K562 (cell line): ENCODE measurements around the gene PDIA4. TPM values are rescaled to one million over a fixed set of nuclear protein-coding genes. Genes with fewer than 3 reads are reported as not detected.
A peak's percentile ranks its signal among the peaks of the same experiment; 100 is the strongest.

ENCODE experiments used
- ATAC-seq: fragments of 200-7000 bp; cut with Tn5 transposase; 3 replicates; pipeline ENCODE4 v1.9.1; 2020; ENCODE audit warnings: moderate library complexity
- BruUV-seq: library from RNA; stranded (reverse); fragments of 400-500 nt; replicated peaks from 2 replicates; lab custom pipeline; 2021; lab: Mats Ljungman, UMichigan
- CTCF ChIA-PET: fragments of 300-600 bp; formaldehyde crosslinking; extraction: SDS; loops from one replicate; lab custom pipeline; 2021; ENCODE audit warnings: low intra/inter-chr PET ratio; lab: Yijun Ruan, JAX
- POLR2A ChIA-PET: fragments of 300-600, 350-650 bp; sonication (Branson Sonifier 250); formaldehyde crosslinking; extraction: SDS; loops from one replicate; lab custom pipeline; 2021; ENCODE audit warnings: antibody characterized with exemption, inconsistent platforms; lab: Yijun Ruan, JAX
- DNase-seq, 4 experiments: peaks; one replicate each; pipeline versions ENCODE4 v3.0.0 to v3.0.0-alpha.2; 2011 to 2018; ENCODE audit warnings: low spot score in 3 of 4, mixed read lengths in 3 of 4; ENCODE audit errors: extremely low read depth in 1 of 4
- FAIRE-seq: peaks from 2 replicates; lab custom pipeline; 2011; peaks lifted over from hg19 to GRCh38; lab: Jason Lieb, UNC
- H2AFZ ChIP-seq: 2 replicates; pipeline ENCODE4 v1.6.0; 2011; ENCODE audit warnings: low read depth, low read length, control low read depth, inconsistent platforms
- H3K27ac ChIP-seq: fragments of 200-600 bp; 3 replicates; pipeline ENCODE4 v1.8.0; 2011; ENCODE audit warnings: low read depth, mild to moderate bottlenecking, control low read depth, inconsistent platforms, low read length, moderate library complexity, mixed read lengths; ENCODE audit errors: extremely low read depth
- H3K27me3 ChIP-seq, 2 experiments: fragments of 300-600 bp in 1 of 2; 2 replicates in 1 of 2; 3 replicates in 1 of 2; pipeline versions ENCODE4 v1.6.0 to v1.8.0; 2011; ENCODE audit warnings: inconsistent platforms in 2 of 2, low read length in 2 of 2, mild to moderate bottlenecking in 1 of 2, mixed read lengths in 1 of 2, moderate library complexity in 1 of 2; ENCODE audit not compliant: control insufficient read depth in 2 of 2, insufficient read depth in 2 of 2
- H3K36me3 ChIP-seq: fragments of 300-600 bp; 3 replicates; pipeline ENCODE4 v1.8.0; 2011; ENCODE audit warnings: mild to moderate bottlenecking, low read length, inconsistent platforms; ENCODE audit not compliant: control insufficient read depth, insufficient read depth
- H3K4me1 ChIP-seq, 2 experiments: fragments of 200-600 bp in 1 of 2; replicated peaks in 1 of 2; 2 replicates in 1 of 2; 3 replicates in 1 of 2; pipeline versions ENCODE4 v1.5.1 to v1.8.0; 2011; ENCODE audit warnings: inconsistent platforms in 2 of 2, low read length in 2 of 2, mild to moderate bottlenecking in 1 of 2, mixed read lengths in 1 of 2, moderate library complexity in 1 of 2; ENCODE audit not compliant: control insufficient read depth in 2 of 2, insufficient read depth in 2 of 2
- H3K4me2 ChIP-seq: 2 replicates; pipeline ENCODE4 v1.6.1; 2011; ENCODE audit warnings: low read length, control low read depth, inconsistent platforms, mixed read lengths; ENCODE audit not compliant: insufficient read depth
- H3K4me3 ChIP-seq: fragments of 200-600 bp; sonication (generic), shearing (Covaris generic); 2 replicates; pipeline ENCODE4 v1.5.1; 2016; ENCODE audit warnings: control low read depth, inconsistent platforms
- H3K79me2 ChIP-seq: fragments of 200-600 bp; 3 replicates; pipeline ENCODE4 v1.8.0; 2011; ENCODE audit warnings: low read length, inconsistent platforms; ENCODE audit not compliant: control insufficient read depth, insufficient read depth
- H3K9ac ChIP-seq, 2 experiments: 2 replicates each; pipeline versions ENCODE4 v1.6.0 to v1.6.1; 2011; ENCODE audit warnings: low read depth in 2 of 2, low read length in 2 of 2, control low read depth in 1 of 2, inconsistent platforms in 1 of 2, mild to moderate bottlenecking in 1 of 2, mixed read lengths in 1 of 2; ENCODE audit not compliant: insufficient read depth in 1 of 2
- H3K9me1 ChIP-seq: one replicate; pipeline ENCODE4 v1.6.0; 2011; ENCODE audit warnings: inconsistent platforms, mild to moderate bottlenecking, low read length, moderate library complexity; ENCODE audit not compliant: control insufficient read depth, insufficient read depth
- H3K9me3 ChIP-seq: replicated peaks from 2 replicates; pipeline ENCODE4 v1.5.1; 2011; ENCODE audit warnings: low read depth, low read length, inconsistent platforms; ENCODE audit not compliant: control insufficient read depth, insufficient read depth
- H4K20me1 ChIP-seq: replicated peaks from 2 replicates; pipeline ENCODE4 v1.6.1; 2011; ENCODE audit warnings: low read length, inconsistent platforms, mixed read lengths; ENCODE audit not compliant: control insufficient read depth, insufficient read depth
- C11orf30 ChIP-seq: fragments of 450-650 bp; IDR thresholded peaks from 2 replicates; pipeline ENCODE4 v1.6.1; 2016; ENCODE audit warnings: low read depth, mild to moderate bottlenecking
- FIP1L1 ChIP-seq: fragments of 200-400 bp; formaldehyde crosslinking; IDR thresholded peaks from 2 replicates; pipeline ENCODE4 v1.6.1; 2018; ENCODE audit warnings: mild to moderate bottlenecking, low read depth, low read length; ENCODE audit not compliant: poor library complexity, severe bottlenecking
- FOSL1 ChIP-seq: fragments of 200-800 bp; sonication (Bioruptor generic); conservative IDR thresholded peaks from 2 replicates; pipeline ENCODE4 v1.6.1; 2016; ENCODE audit warnings: missing genetic modification characterization, missing compliant biosample characterization
- HNRNPUL1 ChIP-seq: fragments of 200-400 bp; formaldehyde crosslinking; IDR thresholded peaks from 2 replicates; pipeline ENCODE4 v1.6.1; 2017; ENCODE audit warnings: low read length
- KDM5B ChIP-seq: fragments of 200-600 bp; sonication (generic); IDR thresholded peaks from 2 replicates; pipeline ENCODE4 v1.6.1; 2012; ENCODE audit warnings: low read depth, mild to moderate bottlenecking, moderate library complexity, low read length, control low read depth, inconsistent platforms; ENCODE audit not compliant: insufficient replicate concordance
- SREBF1 ChIP-seq: fragments of 150-350 bp; IDR thresholded peaks from 2 replicates; pipeline ENCODE4 v1.6.1; 2014; ENCODE audit warnings: antibody characterized with exemption, low read depth, low read length, borderline replicate concordance
- ZNF24 ChIP-seq: fragments of 450-650 bp; IDR thresholded peaks from 2 replicates; pipeline ENCODE4 v1.6.1; 2016
- ZNF785 ChIP-seq: fragments of 250-450 bp; sonication (Bioruptor Pico); IDR thresholded peaks from 2 replicates; pipeline ENCODE4 v1.4.0; 2020; ENCODE audit warnings: mild to moderate bottlenecking
- WGBS: fragments of 100-300 bp; shearing (Covaris generic); methylation state at CpG from one replicate; pipeline ENCODE4 v1.1.6; 2016; ENCODE audit warnings: low coverage, mixed read lengths; ENCODE audit not compliant: insufficient coverage; ENCODE audit errors: missing lambda C conversion rate; 5-methylcytosine and 5-hydroxymethylcytosine counted together
- in situ Hi-C: fragments of 300-500 bp; cut with MboI; formaldehyde crosslinking; loops from 4 replicates; pipeline ENCODE4 v1.15.0; 2018; ENCODE audit warnings: inconsistent platforms, mixed read lengths
- intact Hi-C: fragments of 100-400 bp; cut with micrococcal nuclease; formaldehyde crosslinking; loops from 2 replicates; pipeline ENCODE4 v1.14.2; 2022
- polyA plus RNA-seq, 8 experiments: library from polyadenylated mRNA; depleted of rRNA in 4 of 8; stranded (reverse) in 5 of 8; unstranded in 3 of 8; fragments of >200 nt; fragmentation: Nextera tagmentation in 2 of 8; fragmentation: Illumina TruSeq in 1 of 8; extraction: Ambion mirVana in 2 of 8; extraction: Trizol in 1 of 8; gene quantifications; 2 replicates each; pipeline versions ENCODE4 v1.2.1 to v1.2.3, GENCODE V29; 2011 to 2014; ENCODE audit warnings: inconsistent platforms in 1 of 8, missing spikeins in 1 of 8
- total RNA-seq, 7 experiments: library from RNA; depleted of rRNA in 6 of 7; stranded (reverse); fragments of >200 nt in 6 of 7; fragmentation: Illumina TruSeq in 2 of 7; extraction: Trizol in 2 of 7; gene quantifications; 2 replicates each; pipeline versions ENCODE4 v1.2.1 to v1.2.3, GENCODE V29; 2011 to 2021; ENCODE audit warnings: low replicate concordance in 1 of 7
- TF ChIP-seq, protein P1 (sequence below), 2 experiments: fragments of 450-650 bp in 1 of 2; sonication (generic) in 1 of 2; formaldehyde crosslinking in 1 of 2; IDR thresholded peaks in 1 of 2; conservative IDR thresholded peaks in 1 of 2; 2 replicates each; pipeline versions ENCODE4 v1.6.1 to v1.8.1; 2016 to 2023; ENCODE audit warnings: mild to moderate bottlenecking in 2 of 2, moderate library complexity in 2 of 2, inconsistent platforms in 1 of 2, missing genetic modification reagents in 1 of 2
- TF ChIP-seq, protein P2 (sequence below): fragments of 450-650 bp; IDR thresholded peaks from 2 replicates; pipeline ENCODE4 v1.6.1; 2016; ENCODE audit warnings: low read depth, mild to moderate bottlenecking, moderate library complexity
- TF ChIP-seq, protein P3 (sequence below): fragments of 250-450 bp; sonication (Bioruptor Pico); IDR thresholded peaks from 2 replicates; pipeline ENCODE4 v1.4.0; 2020
- TF ChIP-seq, protein P4 (sequence below): sonication (generic); formaldehyde crosslinking; IDR thresholded peaks from 2 replicates; pipeline ENCODE4 v1.8.1; 2023; ENCODE audit warnings: mild to moderate bottlenecking, missing genetic modification reagents

Gene PDIA4
- total and polyA plus RNA-seq, 9 of the 15 experiments (the other 6 are each of a cell fraction or from before 2014, with no cell fraction given), result 9.1 to 175 (median 146) TPM

DNA sequence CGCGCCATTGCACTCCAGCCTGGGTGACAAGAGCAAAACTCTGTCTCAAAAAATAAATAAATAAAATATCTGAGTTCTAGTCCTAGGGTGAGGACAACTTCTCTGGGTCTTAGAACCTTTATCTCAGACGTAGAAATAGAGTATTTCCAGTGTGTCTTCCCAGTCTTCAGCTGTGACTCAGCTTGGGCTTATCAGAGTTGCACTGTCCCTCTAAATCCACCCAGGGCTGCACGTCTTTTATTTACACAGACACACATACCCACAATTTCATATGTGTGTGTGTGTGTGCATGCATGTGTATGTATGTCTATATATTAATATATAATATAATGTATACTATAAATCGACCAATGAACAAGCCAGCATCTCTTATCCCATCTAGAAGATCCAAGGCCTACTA is 13.0 kb upstream of the PDIA4 start:
- no peak overlapping the region for H2AFZ ChIP-seq
- peaks cover 5% of the 10 kb centered on the region for H3K9me3 ChIP-seq
- no TSS peak for BruUV-seq
- WGBS, result 36% methylated on average over 5 of the region's 5 CpGs
- H3K36me3 ChIP-seq, result no peaks in the 10 kb centered on the region
- DNase-seq, result peak in 2 of 4 experiments; percentile 72 to 73
- intact Hi-C loops (no loop called here), in situ Hi-C loops (no loop called here)
- ATAC-seq, result peak; percentile 84
- H3K27ac ChIP-seq, result no peak overlapping the region
- ChIA-PET CTCF (no interaction called here), POLR2A (interaction anchor here (0.8 to 1.6 kb wide), 4 partner anchors 9 to 24 kb away, joined by 3 to 4 read pairs (median 3); no protein-coding TSS in a partner anchor)
- H4K20me1 ChIP-seq, result no peaks in the 10 kb centered on the region
- no peaks in the 10 kb centered on the region for H3K9me1 ChIP-seq
- peak; percentile 44 for FAIRE-seq
- H3K9ac ChIP-seq, result no peak overlapping the region
- H3K79me2 ChIP-seq, result no peaks in the 10 kb centered on the region
- H3K4me1 ChIP-seq, result peaks cover 6 to 10% of the 10 kb centered on the region in 2 experiments; a peak in 3 of 5 replicates
- H3K4me2 ChIP-seq, result peak overlapping the region; percentile 1; the same call in 1 of the 2 replicates
- H3K4me3 ChIP-seq, result no peak overlapping the region
- H3K27me3 ChIP-seq, result no peaks in the 10 kb centered on the region
- no peak for TF ChIP-seq FIP1L1
- no peak for TF ChIP-seq ZNF24
- TF ChIP-seq, protein P1, sequence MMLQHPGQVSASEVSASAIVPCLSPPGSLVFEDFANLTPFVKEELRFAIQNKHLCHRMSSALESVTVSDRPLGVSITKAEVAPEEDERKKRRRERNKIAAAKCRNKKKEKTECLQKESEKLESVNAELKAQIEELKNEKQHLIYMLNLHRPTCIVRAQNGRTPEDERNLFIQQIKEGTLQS (IDR thresholded peaks at IDR 0.05), result 0 out of 2 replicates have a peak, but pooled peaks have one; percentile 23
- TF ChIP-seq, protein P1 (CRISPR knock-in tag; conservative IDR thresholded peaks at IDR 0.05), result no peak
- TF ChIP-seq KDM5B, result no peak
- TF ChIP-seq, protein P2, sequence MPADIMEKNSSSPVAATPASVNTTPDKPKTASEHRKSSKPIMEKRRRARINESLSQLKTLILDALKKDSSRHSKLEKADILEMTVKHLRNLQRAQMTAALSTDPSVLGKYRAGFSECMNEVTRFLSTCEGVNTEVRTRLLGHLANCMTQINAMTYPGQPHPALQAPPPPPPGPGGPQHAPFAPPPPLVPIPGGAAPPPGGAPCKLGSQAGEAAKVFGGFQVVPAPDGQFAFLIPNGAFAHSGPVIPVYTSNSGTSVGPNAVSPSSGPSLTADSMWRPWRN, result 0 out of 2 replicates have a peak, but pooled peaks have one; percentile 18
- no peak for TF ChIP-seq ZNF785 (CRISPR knock-in tag)
- TF ChIP-seq, protein P3, sequence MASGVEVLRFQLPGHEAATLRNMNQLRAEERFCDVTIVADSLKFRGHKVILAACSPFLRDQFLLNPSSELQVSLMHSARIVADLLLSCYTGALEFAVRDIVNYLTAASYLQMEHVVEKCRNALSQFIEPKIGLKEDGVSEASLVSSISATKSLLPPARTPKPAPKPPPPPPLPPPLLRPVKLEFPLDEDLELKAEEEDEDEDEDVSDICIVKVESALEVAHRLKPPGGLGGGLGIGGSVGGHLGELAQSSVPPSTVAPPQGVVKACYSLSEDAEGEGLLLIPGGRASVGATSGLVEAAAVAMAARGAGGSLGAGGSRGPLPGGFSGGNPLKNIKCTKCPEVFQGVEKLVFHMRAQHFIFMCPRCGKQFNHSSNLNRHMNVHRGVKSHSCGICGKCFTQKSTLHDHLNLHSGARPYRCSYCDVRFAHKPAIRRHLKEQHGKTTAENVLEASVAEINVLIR (CRISPR knock-in tag), result no peak
- TF ChIP-seq, protein P4, sequence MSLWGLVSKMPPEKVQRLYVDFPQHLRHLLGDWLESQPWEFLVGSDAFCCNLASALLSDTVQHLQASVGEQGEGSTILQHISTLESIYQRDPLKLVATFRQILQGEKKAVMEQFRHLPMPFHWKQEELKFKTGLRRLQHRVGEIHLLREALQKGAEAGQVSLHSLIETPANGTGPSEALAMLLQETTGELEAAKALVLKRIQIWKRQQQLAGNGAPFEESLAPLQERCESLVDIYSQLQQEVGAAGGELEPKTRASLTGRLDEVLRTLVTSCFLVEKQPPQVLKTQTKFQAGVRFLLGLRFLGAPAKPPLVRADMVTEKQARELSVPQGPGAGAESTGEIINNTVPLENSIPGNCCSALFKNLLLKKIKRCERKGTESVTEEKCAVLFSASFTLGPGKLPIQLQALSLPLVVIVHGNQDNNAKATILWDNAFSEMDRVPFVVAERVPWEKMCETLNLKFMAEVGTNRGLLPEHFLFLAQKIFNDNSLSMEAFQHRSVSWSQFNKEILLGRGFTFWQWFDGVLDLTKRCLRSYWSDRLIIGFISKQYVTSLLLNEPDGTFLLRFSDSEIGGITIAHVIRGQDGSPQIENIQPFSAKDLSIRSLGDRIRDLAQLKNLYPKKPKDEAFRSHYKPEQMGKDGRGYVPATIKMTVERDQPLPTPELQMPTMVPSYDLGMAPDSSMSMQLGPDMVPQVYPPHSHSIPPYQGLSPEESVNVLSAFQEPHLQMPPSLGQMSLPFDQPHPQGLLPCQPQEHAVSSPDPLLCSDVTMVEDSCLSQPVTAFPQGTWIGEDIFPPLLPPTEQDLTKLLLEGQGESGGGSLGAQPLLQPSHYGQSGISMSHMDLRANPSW, result no peak
- TF ChIP-seq FOSL1 (tag), result peak; percentile 74
- peak; percentile 55 for TF ChIP-seq C11orf30
- no peak for TF ChIP-seq SREBF1
- TF ChIP-seq HNRNPUL1, result no peak
